ENCODE measurements around the gene LRP1. TPM values are rescaled to one million over a fixed set of nuclear protein-coding genes. Genes with fewer than 3 reads are reported as not detected.

Gene LRP1
- total RNA-seq, 4 donors from 2014 or later, result 128 to 312 (median 207) TPM

DNA sequence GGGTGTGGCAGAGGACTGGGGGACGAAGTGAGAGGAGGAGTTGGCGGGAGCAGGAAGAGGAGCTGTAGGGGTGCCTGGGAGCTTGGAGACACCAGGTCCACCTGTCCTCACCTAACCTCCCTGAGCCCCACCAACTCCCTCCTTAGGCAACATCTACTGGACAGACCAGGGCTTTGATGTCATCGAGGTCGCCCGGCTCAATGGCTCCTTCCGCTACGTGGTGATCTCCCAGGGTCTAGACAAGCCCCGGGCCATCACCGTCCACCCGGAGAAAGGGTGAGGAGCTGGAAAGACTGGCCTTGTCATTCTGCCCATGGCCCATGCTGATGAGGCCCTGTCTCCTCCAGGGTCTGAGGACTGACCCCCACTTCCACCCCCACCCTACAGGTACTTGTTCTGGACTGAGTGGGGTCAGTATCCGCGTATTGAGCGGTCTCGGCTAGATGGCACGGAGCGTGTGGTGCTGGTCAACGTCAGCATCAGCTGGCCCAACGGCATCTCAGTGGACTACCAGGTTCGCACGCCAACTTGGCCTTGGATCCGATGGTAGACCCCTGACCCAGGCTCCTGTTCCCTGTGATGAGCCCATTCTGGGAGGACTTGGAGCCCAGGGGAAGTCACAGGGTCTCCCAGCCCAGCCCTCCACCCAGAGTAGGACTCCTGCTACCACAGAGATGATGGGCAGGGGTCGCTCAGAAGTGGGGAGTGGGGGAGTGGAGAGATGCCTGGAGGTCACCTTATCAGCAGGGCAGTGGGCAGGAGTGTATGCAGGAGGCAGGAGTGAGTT is 55.8 kb downstream of the LRP1 start:
- no peak for DNase-seq
- Histone ChIP-seq H3K36me3 (peaks cover 0 to 86% (median 0%) of the 10 kb centered on the region in 3 donors), H3K4me1 (no peaks in the 10 kb centered on the region), H3K4me3 (no peak overlapping the region), H3K9me3 (no peaks in the 10 kb centered on the region), H3K27ac (no peak overlapping the region), H3K27me3 (no peaks in the 10 kb centered on the region)
- no peak for TF ChIP-seq POLR2A (IDR thresholded peaks at IDR 0.05)
- TF ChIP-seq, protein P1, sequence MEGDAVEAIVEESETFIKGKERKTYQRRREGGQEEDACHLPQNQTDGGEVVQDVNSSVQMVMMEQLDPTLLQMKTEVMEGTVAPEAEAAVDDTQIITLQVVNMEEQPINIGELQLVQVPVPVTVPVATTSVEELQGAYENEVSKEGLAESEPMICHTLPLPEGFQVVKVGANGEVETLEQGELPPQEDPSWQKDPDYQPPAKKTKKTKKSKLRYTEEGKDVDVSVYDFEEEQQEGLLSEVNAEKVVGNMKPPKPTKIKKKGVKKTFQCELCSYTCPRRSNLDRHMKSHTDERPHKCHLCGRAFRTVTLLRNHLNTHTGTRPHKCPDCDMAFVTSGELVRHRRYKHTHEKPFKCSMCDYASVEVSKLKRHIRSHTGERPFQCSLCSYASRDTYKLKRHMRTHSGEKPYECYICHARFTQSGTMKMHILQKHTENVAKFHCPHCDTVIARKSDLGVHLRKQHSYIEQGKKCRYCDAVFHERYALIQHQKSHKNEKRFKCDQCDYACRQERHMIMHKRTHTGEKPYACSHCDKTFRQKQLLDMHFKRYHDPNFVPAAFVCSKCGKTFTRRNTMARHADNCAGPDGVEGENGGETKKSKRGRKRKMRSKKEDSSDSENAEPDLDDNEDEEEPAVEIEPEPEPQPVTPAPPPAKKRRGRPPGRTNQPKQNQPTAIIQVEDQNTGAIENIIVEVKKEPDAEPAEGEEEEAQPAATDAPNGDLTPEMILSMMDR (IDR thresholded peaks at IDR 0.05), result no peak

DNA sequence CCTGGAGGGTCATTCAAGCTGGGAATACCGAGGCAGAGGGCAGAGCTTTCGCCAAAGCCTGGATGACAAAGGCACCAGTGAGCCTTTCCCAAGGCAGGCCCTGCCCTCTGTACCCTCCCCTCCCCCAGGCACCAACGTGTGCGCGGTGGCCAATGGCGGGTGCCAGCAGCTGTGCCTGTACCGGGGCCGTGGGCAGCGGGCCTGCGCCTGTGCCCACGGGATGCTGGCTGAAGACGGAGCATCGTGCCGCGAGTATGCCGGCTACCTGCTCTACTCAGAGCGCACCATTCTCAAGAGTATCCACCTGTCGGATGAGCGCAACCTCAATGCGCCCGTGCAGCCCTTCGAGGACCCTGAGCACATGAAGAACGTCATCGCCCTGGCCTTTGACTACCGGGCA is 57.1 kb downstream of the LRP1 start:
- H3K4me3 ChIP-seq, result no peak overlapping the region
- no peaks in the 10 kb centered on the region for H3K9me3 ChIP-seq
- H3K27ac ChIP-seq, result no peak overlapping the region
- no peak for TF ChIP-seq POLR2A (IDR thresholded peaks at IDR 0.05)
- TF ChIP-seq, protein P1 (IDR thresholded peaks at IDR 0.05), result no peak
- H3K4me1 ChIP-seq, result no peaks in the 10 kb centered on the region
- H3K36me3 ChIP-seq, result peaks cover 0 to 86% (median 0%) of the 10 kb centered on the region in 3 donors
- no peaks in the 10 kb centered on the region for H3K27me3 ChIP-seq
- DNase-seq, result no peak

DNA sequence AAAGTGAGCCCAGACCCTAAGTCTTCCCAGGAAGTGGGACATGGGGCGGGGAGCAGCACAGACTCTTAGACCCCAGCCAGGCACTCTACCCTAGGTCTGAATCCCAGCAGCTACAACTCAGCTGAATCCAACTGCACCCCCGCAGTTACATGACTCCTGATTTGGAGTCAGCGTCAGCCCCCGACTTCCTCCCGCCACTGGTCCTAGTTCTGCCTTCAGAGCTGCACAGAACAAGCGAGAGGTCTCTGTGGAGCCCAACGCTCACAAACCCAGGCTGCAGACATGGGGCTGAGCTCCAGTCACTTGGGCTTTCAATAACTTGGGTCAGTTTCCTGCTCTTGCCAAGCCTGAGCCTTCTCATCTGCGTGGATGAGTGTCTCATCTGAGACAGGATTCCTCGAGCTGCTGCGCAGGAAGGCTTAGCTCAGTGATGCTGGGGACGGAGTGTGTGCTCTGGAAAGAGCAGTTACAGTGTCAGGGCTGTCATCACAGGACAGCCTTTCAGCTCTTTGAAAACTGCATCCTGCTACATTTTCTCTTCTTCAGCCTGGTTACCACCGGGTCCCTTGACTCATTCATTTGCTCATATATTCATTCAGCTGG is 57.7 kb downstream of the LRP1 start:
- peaks cover 0 to 86% (median 0%) of the 10 kb centered on the region in 3 donors for H3K36me3 ChIP-seq

DNA sequence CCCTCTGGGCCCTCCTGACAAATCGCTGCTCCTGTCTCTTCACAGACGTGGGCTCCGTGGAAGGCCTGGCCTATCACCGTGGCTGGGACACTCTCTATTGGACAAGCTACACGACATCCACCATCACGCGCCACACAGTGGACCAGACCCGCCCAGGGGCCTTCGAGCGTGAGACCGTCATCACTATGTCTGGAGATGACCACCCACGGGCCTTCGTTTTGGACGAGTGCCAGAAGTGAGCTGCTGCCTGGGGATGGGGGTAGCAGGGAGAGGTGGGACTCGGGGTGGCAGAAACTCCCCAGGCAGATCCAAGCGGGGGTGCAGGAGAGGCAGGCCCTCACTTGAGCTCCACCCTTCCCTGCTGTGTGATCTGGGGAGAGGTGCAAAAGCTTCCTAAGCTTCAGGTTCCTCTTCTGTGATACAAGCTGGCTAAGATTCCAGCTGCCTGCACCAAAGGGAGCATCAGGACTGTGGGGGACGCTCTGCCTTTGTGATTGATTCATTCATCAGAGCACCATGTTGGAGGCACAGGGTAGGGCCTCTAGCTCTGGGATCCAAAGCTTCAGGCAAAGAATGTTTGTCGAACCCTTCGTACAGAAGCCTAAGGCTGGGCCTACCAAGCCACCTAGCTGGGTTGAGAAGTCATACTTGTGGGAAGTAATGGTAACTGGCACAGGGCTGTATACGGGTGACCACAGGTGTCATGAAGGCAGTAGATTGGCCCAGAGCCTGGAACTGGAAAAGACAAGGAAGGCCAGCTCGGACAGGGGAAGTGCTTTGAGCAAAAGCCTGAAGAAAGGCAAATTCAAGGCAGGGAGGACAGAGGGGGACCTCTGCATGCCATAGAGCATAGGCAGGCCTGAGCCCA is 59.2 kb downstream of the LRP1 start:
- H3K27ac ChIP-seq, result no peak overlapping the region
- TF ChIP-seq POLR2A (IDR thresholded peaks at IDR 0.05), result no peak
- TF ChIP-seq, protein P1 (IDR thresholded peaks at IDR 0.05), result no peak
- H3K9me3 ChIP-seq, result no peaks in the 10 kb centered on the region
- no peaks in the 10 kb centered on the region for H3K27me3 ChIP-seq
- H3K4me1 ChIP-seq, result no peaks in the 10 kb centered on the region
- no peak for DNase-seq
- peaks cover 0 to 89% (median 0%) of the 10 kb centered on the region in 3 donors for H3K36me3 ChIP-seq
- H3K4me3 ChIP-seq, result no peak overlapping the region

More for the DNA sequence above, 57.7 kb downstream of the LRP1 start:
- no peak for DNase-seq
- no peak for TF ChIP-seq POLR2A (IDR thresholded peaks at IDR 0.05)
- TF ChIP-seq, protein P1 (IDR thresholded peaks at IDR 0.05), result no peak
- H3K27ac ChIP-seq, result no peak overlapping the region
- H3K27me3 ChIP-seq, result no peaks in the 10 kb centered on the region
- no peaks in the 10 kb centered on the region for H3K9me3 ChIP-seq
- H3K4me1 ChIP-seq, result no peaks in the 10 kb centered on the region
- no peak overlapping the region for H3K4me3 ChIP-seq

DNA sequence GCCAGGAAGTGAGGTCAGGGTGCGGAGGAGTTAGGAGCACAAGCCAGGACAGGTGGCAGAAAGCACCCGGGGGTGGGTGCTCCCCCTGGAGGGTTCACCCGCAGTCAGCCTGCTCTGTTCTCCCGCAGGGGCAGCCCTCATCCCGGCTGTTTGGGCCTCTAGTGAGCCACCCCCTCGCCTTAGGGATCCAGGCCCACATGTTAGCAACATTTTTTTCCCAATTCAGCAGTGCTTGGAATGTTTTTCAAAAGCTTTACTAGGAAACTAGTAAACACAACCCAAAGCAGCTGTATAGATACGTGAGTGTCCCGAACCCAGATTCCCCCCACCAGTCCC is 59.8 kb downstream of the LRP1 start:
- H3K9me3 ChIP-seq, result no peaks in the 10 kb centered on the region
- peaks cover 0 to 95% (median 0%) of the 10 kb centered on the region in 3 donors for H3K36me3 ChIP-seq
- H3K4me1 ChIP-seq, result no peaks in the 10 kb centered on the region
- no peaks in the 10 kb centered on the region for H3K27me3 ChIP-seq
- TF ChIP-seq POLR2A (IDR thresholded peaks at IDR 0.05), result no peak
- TF ChIP-seq, protein P1 (IDR thresholded peaks at IDR 0.05), result no peak
- no peak overlapping the region for H3K4me3 ChIP-seq
- no peak overlapping the region for H3K27ac ChIP-seq
- DNase-seq, result no peak

Data from Peyer's patch (tissue), 4 donors.